ENCODE data around the gene STK17B.
A peak's percentile ranks its signal among the peaks of the same experiment; 100 is the strongest.
"Not testable (repeated sequence)": the region's sequence is repeated elsewhere in the genome, so short reads cannot be mapped to it uniquely, and the experiment has no call there.

STK17B gene

DNA sequence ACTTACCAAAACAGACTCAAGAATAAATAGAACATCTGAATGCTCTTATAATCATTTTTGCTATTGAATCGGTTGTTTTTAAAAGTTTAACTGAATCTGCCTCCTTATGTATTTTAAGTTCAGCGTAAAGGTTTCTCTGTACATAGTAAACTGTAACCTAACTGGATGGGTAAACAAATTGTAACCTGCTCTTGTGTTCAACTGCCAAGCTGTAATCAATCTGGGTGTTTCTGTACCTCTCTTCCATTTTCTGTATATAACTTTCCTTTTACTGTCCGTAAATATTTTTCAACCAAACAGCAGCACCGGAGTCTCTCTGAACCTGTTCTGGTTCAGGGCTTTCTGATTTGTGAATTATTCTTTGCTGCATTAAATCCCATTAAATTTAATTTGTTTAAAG lies 75.1 kb downstream of the STK17B start:
- Mint-ChIP-seq H3K27ac (no peak overlapping the region), H3K27me3 (ENCODE audit: low read depth) (no peaks in the 10 kb centered on the region), H3K4me1 (peaks cover 25% of the 10 kb centered on the region), H3K36me3 (ENCODE audit: low read depth) (peaks cover 3% of the 10 kb centered on the region), H3K9me3 (peaks cover 13% of the 10 kb centered on the region), H3K4me3 (no peak overlapping the region)
- TF ChIP-seq, protein P1, sequence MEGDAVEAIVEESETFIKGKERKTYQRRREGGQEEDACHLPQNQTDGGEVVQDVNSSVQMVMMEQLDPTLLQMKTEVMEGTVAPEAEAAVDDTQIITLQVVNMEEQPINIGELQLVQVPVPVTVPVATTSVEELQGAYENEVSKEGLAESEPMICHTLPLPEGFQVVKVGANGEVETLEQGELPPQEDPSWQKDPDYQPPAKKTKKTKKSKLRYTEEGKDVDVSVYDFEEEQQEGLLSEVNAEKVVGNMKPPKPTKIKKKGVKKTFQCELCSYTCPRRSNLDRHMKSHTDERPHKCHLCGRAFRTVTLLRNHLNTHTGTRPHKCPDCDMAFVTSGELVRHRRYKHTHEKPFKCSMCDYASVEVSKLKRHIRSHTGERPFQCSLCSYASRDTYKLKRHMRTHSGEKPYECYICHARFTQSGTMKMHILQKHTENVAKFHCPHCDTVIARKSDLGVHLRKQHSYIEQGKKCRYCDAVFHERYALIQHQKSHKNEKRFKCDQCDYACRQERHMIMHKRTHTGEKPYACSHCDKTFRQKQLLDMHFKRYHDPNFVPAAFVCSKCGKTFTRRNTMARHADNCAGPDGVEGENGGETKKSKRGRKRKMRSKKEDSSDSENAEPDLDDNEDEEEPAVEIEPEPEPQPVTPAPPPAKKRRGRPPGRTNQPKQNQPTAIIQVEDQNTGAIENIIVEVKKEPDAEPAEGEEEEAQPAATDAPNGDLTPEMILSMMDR (IDR thresholded peaks at IDR 0.05; ENCODE audit: unreplicated experiment in 3 of 3) = no peak

DNA sequence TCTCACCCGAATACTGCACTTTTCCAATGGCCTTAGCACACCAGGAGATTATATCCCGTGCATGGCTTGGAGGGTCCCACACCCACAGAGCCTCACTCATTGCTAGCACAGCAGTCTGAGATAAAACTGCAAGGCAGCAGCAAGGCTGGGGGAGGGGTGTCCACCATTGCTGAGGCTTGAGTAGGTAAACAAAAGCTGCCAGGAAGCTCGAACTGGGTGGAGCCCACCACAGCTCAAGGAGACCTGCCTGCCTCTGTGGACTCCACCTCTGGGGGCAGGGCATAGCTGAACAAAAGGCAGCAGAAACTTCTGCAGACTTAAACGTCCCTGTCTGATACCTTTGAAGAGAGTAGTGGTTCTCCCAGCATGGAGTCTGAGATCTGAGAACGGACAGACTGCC lies 81.9 kb downstream of the STK17B start:
- H3K27ac Mint-ChIP-seq; H3K36me3 Mint-ChIP-seq (ENCODE audit: low read depth); H3K4me3 Mint-ChIP-seq; H3K4me1 Mint-ChIP-seq; H3K27me3 Mint-ChIP-seq (ENCODE audit: low read depth): not testable (repeated sequence)
- peaks cover 23% of the 10 kb centered on the region for H3K9me3 Mint-ChIP-seq

- Mint-ChIP-seq H3K27ac (peak overlapping the region in 1 of 3 experiments; percentile 51), H3K9me3 (peaks cover 17% of the 10 kb centered on the region), H3K36me3 (ENCODE audit: low read depth) (peaks cover 6% of the 10 kb centered on the region), H3K27me3 (ENCODE audit: low read depth) (no peaks in the 10 kb centered on the region), H3K4me3 (no peak overlapping the region), H3K4me1 (no peaks in the 10 kb centered on the region)
- TF ChIP-seq, protein P1 (IDR thresholded peaks at IDR 0.05; ENCODE audit: unreplicated experiment in 3 of 3) = no peak
Observed at GRCh38 chr2:196088203-196088602, 83.2 kb downstream of the STK17B start.

- no peak overlapping the region for H3K4me3 Mint-ChIP-seq
- no peaks in the 10 kb centered on the region for H3K4me1 Mint-ChIP-seq
- H3K27ac Mint-ChIP-seq = no peak overlapping the region
- peaks cover 6% of the 10 kb centered on the region for H3K36me3 Mint-ChIP-seq (ENCODE audit: low read depth)
- TF ChIP-seq, protein P1 (IDR thresholded peaks at IDR 0.05; ENCODE audit: unreplicated experiment in 3 of 3) = no peak
- H3K9me3 Mint-ChIP-seq = peaks cover 19% of the 10 kb centered on the region
- no peaks in the 10 kb centered on the region for H3K27me3 Mint-ChIP-seq (ENCODE audit: low read depth)
Observed at GRCh38 chr2:196086517-196087368, 84.6 kb downstream of the STK17B start.

DNA sequence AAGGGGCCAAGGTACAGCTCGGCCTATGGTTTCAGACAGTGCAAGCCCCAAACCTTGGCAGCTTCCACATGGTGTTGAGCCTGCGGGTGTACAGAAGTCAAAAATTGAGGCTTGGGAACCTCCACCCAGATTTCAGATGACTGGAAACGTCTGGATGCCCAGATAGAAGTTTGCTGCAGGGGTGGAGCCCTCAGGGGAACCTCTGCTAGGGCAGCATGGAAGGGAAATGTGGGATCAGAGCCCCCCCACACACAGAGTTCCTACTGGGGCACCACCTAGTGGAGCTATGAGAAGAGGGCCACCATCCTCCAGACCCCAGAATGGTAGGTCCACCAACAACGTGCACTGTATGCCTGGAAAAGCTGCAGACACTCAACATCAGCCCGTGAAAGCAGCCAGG lies 87.8 kb downstream of the STK17B start:
- H3K36me3 Mint-ChIP-seq (ENCODE audit: low read depth) = peaks cover 6% of the 10 kb centered on the region
- H3K27ac Mint-ChIP-seq = no peak overlapping the region
- H3K9me3 Mint-ChIP-seq = peaks cover 11% of the 10 kb centered on the region
- H3K4me1 Mint-ChIP-seq = no peaks in the 10 kb centered on the region
- TF ChIP-seq, protein P1 (IDR thresholded peaks at IDR 0.05; ENCODE audit: unreplicated experiment in 3 of 3) = no peak
- no peaks in the 10 kb centered on the region for H3K27me3 Mint-ChIP-seq (ENCODE audit: low read depth)
- H3K4me3 Mint-ChIP-seq = no peak overlapping the region
